H54 (cell line): ENCODE measurements around the gene SAMD10.
"Not testable (repeated sequence)": the region's sequence is repeated elsewhere in the genome, so short reads cannot be mapped to it uniquely, and the experiment has no call there.

ENCODE experiments used
- DNase-seq: peaks from one replicate; pipeline ENCODE4 v3.0.0; 2011; ENCODE audit warnings: low spot score, mixed read lengths; ENCODE audit not compliant: insufficient read length
- FAIRE-seq: peaks from 3 replicates; lab custom pipeline; 2011; peaks lifted over from hg19 to GRCh38; lab: Jason Lieb, UNC
- POLR2A ChIP-seq: IDR thresholded peaks from 2 replicates; pipeline ENCODE4 v1.6.1; 2011; ENCODE audit warnings: low read depth, mild to moderate bottlenecking, low read length

The SAMD10 gene

GRCh38 chr20:63940472-63941266 is 38.8 kb downstream of the SAMD10 start:
- FAIRE-seq (no peak), DNase-seq (no peak)

GRCh38 chr20:63940071-63940471 is 39.4 kb downstream of the SAMD10 start:
- TF ChIP-seq POLR2A: no peak

More at GRCh38 chr20:63940472-63941266, 38.8 kb downstream of the SAMD10 start:
- no peak for TF ChIP-seq POLR2A

GRCh38 chr20:63939061-63939935 is 40.1 kb downstream of the SAMD10 start:
- DNase-seq (no peak), FAIRE-seq (no peak)
- no peak for TF ChIP-seq POLR2A

More at GRCh38 chr20:63940071-63940471, 39.4 kb downstream of the SAMD10 start:
- no peak for FAIRE-seq
- no peak for DNase-seq

GRCh38 chr20:63937596-63937995 is 41.8 kb downstream of the SAMD10 start:
- no peak for TF ChIP-seq POLR2A
- FAIRE-seq: no peak
- no peak for DNase-seq

GRCh38 chr20:63935447-63935846 is 44.0 kb downstream of the SAMD10 start:
- no peak for FAIRE-seq
- TF ChIP-seq POLR2A: no peak
- no peak for DNase-seq

GRCh38 chr20:63934271-63935068 is 45.0 kb downstream of the SAMD10 start:
- FAIRE-seq: no peak
- no peak for DNase-seq
- no peak for TF ChIP-seq POLR2A

- no peak for FAIRE-seq
- no peak for TF ChIP-seq POLR2A
- DNase-seq: no peak
These were observed 45.8 kb downstream of the SAMD10 start for GRCh38 chr20:63933646-63934045.

- TF ChIP-seq POLR2A: no peak
- no peak for FAIRE-seq
These were observed 46.8 kb downstream of the SAMD10 start for GRCh38 chr20:63932606-63933160.

GRCh38 chr20:63931735-63932134 is 47.7 kb downstream of the SAMD10 start:
- FAIRE-seq: no peak
- no peak for TF ChIP-seq POLR2A
- no peak for DNase-seq

More at GRCh38 chr20:63932606-63933160, 46.8 kb downstream of the SAMD10 start:
- no peak for DNase-seq

GRCh38 chr20:63930971-63931553 is 48.4 kb downstream of the SAMD10 start:
- no peak for DNase-seq
- FAIRE-seq: no peak
- TF ChIP-seq POLR2A: no peak

- not testable (repeated sequence) for FAIRE-seq, DNase-seq
These were observed 50.0 kb downstream of the SAMD10 start for GRCh38 chr20:63929473-63929883.

- no peak for DNase-seq
- FAIRE-seq: no peak
- no peak for TF ChIP-seq POLR2A
These were observed 50.4 kb downstream of the SAMD10 start for GRCh38 chr20:63929071-63929470.

- no peak for DNase-seq
- no peak for FAIRE-seq
- TF ChIP-seq POLR2A: no peak
These were observed 53.1 kb downstream of the SAMD10 start for GRCh38 chr20:63926298-63926697.
